Measurements from ENCODE around the gene TBX19. TPM values are rescaled to one million over a fixed set of nuclear protein-coding genes. Genes with fewer than 3 reads are reported as not detected.
A peak's percentile ranks its signal among the peaks of the same experiment; 100 is the strongest.
"Not testable (repeated sequence)": the region's sequence is repeated elsewhere in the genome, so short reads cannot be mapped to it uniquely, and the experiment has no call there.

Gene TBX19
- total RNA-seq, 1 donor from 2014 or later, result 1.3 TPM

DNA sequence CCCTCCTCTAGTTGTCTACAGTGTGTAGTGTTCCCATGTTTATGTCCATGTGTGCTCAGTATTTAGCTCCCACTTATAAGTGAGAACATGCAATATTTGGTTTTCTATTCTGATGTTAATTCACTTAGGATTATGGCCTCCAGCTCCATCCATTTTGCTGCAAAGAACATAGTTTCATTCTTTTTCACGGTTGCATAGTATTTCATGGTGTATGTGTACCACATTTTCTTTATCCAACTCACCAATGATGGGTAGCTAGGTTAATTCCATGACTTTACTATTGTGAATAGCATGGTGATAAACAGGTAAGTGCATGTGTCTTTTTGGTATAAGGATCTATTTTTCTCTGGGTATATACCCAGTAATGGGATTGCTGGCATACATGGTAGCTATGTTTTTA lies 67.0 kb downstream of the TBX19 start:
- TF ChIP-seq, protein P1, sequence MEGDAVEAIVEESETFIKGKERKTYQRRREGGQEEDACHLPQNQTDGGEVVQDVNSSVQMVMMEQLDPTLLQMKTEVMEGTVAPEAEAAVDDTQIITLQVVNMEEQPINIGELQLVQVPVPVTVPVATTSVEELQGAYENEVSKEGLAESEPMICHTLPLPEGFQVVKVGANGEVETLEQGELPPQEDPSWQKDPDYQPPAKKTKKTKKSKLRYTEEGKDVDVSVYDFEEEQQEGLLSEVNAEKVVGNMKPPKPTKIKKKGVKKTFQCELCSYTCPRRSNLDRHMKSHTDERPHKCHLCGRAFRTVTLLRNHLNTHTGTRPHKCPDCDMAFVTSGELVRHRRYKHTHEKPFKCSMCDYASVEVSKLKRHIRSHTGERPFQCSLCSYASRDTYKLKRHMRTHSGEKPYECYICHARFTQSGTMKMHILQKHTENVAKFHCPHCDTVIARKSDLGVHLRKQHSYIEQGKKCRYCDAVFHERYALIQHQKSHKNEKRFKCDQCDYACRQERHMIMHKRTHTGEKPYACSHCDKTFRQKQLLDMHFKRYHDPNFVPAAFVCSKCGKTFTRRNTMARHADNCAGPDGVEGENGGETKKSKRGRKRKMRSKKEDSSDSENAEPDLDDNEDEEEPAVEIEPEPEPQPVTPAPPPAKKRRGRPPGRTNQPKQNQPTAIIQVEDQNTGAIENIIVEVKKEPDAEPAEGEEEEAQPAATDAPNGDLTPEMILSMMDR (conservative IDR thresholded peaks at IDR 0.05; ENCODE audit: low read depth, low read length), result no peak
- H3K4me3 ChIP-seq (ENCODE audit: low read depth, low read length), result no peak overlapping the region
- no peak for DNase-seq (ENCODE audit: low read depth)

DNA sequence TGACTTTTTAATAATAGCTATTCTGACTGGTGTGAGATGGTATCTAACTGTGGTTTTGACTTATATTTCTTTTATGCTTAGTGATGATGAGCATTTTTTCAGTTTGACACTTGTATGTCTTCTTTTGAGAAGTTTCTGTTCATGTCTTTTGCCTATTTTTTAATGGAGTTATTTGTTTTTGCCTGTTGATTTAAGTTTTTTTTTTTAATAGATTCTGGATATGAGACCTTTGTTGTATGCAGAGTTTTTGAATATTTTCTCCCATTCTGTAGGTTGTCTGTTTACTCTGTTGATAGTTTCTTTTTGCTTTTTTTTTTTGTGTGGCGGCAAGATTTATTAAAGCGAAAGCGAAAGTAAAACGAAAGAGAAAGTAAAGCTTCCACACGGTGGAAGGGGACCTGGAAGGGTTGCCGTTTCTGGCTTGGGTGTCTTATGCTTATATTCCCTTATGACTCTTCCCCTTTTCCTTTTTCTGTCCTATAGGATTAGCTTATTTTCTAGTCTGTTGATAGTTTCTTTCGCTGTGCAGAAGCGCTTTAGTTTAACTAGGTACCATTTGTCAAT lies 67.6 kb downstream of the TBX19 start:
- DNase-seq (ENCODE audit: low read depth), result no peak
- TF ChIP-seq, protein P1 (conservative IDR thresholded peaks at IDR 0.05; ENCODE audit: low read depth, low read length), result no peak
- peak overlapping the region; percentile 52 for H3K4me3 ChIP-seq (ENCODE audit: low read depth, low read length)

DNA sequence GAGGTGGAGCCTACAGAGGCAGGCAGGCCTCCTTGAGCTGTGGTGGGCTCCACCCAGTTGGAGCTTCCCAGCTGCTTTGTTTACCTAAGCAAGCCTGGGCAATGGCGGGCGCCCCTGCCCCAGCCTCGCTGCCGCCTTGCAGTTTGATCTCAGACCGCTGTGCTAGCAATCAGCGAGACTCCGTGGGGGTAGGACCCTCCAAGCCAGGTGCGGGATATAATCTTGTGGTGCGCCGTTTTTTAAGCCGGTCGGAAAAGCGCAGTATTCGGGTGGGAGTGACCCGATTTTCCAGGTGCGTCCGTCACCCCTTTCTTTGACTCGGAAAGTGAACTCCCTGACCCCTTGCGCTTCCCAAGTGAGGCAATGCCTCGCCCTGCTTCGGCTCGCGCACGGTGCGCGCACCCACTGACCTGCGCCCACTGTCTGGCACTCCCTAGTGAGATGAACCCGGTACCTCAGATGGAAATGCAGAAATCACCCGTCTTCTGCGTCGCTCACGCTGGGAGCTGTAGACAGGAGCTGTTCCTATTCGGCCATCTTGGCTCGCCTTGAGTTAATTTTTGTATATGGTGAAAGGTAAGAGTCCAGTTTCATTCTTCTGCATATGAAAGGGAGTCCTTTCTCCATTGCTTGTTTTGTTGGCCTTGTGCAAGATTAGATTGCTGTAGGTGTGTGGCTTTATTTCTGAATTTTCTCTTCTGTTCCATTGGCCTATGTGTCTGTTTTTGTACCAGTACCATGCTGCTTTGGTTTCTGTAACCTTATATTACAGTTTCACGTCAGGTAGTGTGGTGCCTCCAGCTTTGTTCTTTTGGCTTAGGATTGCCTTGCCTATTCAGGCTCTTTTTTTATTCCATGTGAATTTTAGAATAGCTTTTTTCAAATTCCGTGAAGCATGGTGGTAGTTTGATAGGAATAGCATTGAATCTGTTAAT lies 73.9 kb downstream of the TBX19 start:
- H3K4me3 ChIP-seq (ENCODE audit: low read depth, low read length); DNase-seq (ENCODE audit: low read depth): not testable (repeated sequence)

DNA sequence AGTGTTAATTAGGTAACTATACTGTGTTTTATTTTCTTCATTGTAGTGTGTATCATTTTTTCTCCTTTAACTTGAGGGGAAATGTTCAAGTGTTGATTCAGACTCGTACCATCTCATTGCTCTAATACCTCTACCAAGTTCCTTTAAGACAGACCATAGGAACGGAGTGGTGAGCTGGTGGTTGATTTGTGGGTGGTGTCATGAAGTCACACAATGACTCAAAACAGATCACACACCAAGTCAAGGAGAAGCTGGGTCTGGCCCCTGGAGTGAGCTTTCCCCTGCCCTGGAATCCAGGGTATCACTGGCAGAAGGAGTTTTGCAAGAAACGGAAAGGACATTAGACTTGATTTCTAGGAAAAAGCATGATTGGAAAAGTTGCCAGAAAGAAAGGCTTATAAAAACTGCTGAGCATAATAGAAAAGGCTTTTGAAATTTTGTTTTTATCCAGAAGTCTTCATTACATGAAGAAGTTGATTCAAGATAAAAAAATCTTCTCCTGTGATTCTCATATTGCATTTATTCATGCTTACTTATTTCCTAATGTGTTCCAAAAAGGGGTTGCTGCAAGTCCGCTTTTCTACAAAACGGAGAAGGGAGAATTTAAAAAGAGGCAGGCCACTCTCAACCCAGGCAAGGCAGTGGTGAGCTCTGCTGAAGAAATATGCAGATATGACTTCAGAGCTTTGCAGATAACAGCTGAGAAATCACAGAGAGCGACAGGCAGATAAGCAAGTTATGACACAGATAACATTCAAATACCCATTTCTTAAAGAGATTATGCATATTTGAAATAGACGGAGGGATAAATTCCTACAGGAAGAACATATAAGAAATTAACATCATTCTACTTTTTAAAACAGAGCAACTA lies 79.7 kb downstream of the TBX19 start:
- DNase-seq (ENCODE audit: low read depth), result no peak
- TF ChIP-seq, protein P1 (conservative IDR thresholded peaks at IDR 0.05; ENCODE audit: low read depth, low read length), result no peak
- H3K4me3 ChIP-seq (ENCODE audit: low read depth, low read length), result no peak overlapping the region

DNA sequence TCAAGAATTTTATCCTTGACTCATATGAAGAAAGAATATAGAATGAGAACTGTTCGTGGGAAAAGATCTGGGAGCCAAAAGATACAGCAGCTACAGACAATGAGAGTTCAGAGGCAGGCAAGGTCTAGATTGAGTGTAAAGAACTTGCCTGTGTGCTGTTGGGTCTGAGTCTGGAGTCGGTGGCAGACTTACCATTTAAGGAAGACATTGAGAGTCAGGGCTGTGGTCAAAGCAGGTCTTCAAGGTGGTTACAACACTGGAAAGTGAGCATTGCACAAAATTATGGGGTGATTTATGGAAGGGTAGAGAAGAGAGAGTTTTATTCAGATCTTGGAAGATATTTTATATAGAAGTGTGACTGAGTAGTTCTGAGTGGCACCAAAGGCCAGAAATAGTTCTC lies 80.6 kb downstream of the TBX19 start:
- DNase-seq (ENCODE audit: low read depth), result no peak
- TF ChIP-seq, protein P1 (conservative IDR thresholded peaks at IDR 0.05; ENCODE audit: low read depth, low read length), result no peak
- H3K4me3 ChIP-seq (ENCODE audit: low read depth, low read length), result no peak overlapping the region

DNA sequence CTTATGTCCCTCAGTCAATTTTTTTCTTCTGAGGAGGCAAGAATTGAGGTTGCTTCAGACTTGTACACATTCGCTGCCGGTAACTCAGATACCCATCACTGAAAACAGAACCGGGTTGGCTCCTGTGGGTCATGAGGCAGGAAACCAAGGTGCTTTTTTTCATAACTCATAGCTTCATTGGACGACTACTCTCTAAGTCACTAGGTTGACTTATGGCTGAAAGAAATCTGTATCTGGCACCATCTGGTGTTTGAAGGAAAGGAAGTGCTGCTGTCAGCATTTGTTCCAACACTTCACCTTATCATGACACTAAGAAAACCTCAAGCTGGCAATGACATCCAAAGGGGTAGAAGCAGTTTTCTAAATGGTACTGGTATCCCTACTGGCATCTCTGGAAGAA lies 82.3 kb downstream of the TBX19 start:
- TF ChIP-seq, protein P1 (conservative IDR thresholded peaks at IDR 0.05; ENCODE audit: low read depth, low read length), result no peak
- H3K4me3 ChIP-seq (ENCODE audit: low read depth, low read length), result no peak overlapping the region
- DNase-seq (ENCODE audit: low read depth), result no peak

Other genes starting within 250 kb of the TBX19 start
- 9.6 and 11.4 TPM in 2 replicates for gene GPR161, start 143.9 kb upstream of the TBX19 start, total RNA-seq
- 23.8 and 27.5 TPM in 2 replicates for gene TIPRL, start 101.9 kb upstream of the TBX19 start, total RNA-seq
- 22.5 and 25.3 TPM in 2 replicates for gene SFT2D2, start 54.9 kb upstream of the TBX19 start, total RNA-seq

All from epithelial cell of proximal tubule (primary cell).